Globus pallidus (tissue), 1 donor: ENCODE data around the gene FAF1.
A peak's percentile ranks its signal among the peaks of the same experiment; 100 is the strongest.

ENCODE experiments used
- DNase-seq: peaks from one replicate; pipeline ENCODE4 v3.0.0-alpha.2; 2015; ENCODE audit warnings: low spot score

FAF1 gene

DNA sequence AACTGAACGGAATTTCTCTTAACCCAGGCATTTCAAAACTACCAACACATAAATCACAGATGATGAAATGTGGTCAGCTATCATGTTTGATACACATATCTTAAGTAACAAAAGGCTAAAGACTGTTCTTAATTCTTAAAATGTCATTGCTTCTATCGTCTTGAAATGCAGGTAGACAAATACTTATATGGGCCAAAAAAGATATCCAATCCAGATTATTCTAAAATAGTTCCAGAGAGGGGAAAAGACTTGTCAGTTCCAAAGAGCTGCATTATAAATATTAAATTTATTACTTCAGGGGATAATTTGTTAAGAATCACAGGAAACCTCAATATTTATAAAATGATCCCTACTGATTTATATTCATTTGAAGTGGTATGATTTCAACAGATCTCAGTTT lies 259.4 kb downstream of the FAF1 start:
- DNase-seq = no peak

GRCh38 chr1:50700214-50700613 lies 259.9 kb downstream of the FAF1 start:
- DNase-seq = no peak

GRCh38 chr1:50699795-50700194 lies 260.3 kb downstream of the FAF1 start:
- DNase-seq = peak; percentile 75

- peak; percentile 95 for DNase-seq
Observed at GRCh38 chr1:50697440-50698421, 262.3 kb downstream of the FAF1 start.

- DNase-seq = no peak
Observed at GRCh38 chr1:50693829-50694228, 266.2 kb downstream of the FAF1 start.

DNA sequence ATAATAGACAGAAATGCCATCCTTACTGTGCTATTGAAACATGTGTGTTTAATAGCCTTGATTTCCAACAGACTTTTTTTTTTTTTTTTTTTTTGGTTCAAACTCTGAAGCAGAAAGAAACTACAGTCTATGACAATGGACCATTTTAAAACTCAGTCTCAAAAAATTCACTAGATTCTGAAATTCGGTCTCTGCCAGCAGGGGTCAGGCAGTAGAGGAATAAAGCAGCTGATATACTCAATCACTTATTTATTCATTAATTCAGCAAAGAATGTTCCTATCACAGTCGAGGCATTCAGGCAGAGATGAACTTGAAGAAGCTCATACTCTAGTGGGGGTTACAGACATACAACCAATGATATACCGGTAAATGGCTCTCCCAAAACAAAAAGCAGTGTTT lies 275.9 kb downstream of the FAF1 start:
- no peak for DNase-seq

GRCh38 chr1:50681931-50682330 lies 278.1 kb downstream of the FAF1 start:
- DNase-seq = no peak

DNA sequence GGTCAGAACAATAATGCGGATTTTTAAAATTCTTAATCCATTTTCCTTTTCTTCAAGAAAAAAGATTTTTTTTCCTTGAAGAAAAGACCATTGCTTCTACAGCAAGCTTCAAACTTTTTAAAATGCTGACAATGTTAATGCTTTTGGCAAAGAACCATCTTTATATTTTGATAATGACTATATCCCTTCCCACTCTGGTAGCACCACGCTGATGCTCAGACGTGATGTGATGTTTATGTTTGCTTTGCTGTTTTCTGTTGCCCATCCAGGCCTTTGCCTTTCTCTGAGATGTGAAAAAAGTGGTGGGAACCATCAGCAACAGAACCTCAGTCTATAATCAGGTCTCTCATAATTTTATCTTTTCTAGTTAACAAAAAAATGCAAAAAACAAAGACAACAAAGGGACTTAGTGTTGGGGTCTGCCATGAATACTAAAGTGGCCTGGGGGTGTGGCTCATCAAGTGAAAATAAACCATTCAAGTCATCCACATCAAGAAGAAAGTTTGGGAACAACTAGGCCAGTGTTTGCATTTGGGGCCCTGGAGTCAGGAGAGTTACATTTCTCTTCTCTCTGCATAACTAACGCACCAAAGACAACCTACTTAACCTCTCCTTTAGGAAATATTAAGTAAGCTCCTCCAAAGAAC lies 292.2 kb downstream of the FAF1 start:
- peak; percentile 51 for DNase-seq

DNA sequence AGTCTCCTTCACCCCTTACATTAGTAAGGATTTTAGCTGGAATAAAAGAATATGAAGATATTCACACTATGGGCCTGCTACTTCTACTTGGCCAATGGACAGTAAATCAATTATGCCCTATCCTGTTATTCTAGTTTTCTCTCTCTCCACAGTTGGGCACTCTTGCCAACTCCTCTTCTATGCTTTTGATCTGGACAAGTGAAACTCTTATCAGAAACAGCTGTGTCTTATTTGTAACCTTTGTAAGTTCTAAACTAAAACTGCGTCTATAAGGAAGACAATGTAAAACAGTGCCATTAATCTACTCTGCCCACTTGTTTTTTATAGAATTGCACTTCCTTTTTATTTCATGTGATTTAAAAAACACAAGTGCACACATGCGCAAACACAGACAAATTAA lies 292.8 kb downstream of the FAF1 start:
- peak; percentile 58 for DNase-seq

DNA sequence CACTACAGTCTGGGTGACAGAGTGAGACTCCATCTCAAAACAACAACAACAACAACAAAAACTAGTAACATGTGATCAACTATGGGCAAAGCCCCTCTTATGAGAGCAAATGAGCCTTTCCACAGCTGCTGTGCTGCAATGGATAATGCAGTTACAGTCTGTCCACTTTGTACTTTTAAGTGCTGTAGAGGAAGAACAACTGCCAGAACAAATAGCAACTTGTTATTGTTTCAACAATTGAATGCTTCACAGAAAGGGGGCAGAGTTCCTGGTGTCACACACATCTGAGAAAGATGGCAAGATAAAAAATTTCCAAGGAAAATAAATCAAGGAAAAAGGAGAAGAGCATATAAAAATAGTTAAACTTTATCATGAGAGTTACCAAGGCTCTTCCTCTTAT lies 293.2 kb downstream of the FAF1 start:
- DNase-seq = peak; percentile 74

GRCh38 chr1:50665413-50665812 lies 294.7 kb downstream of the FAF1 start:
- DNase-seq = no peak

GRCh38 chr1:50661626-50662025 lies 298.4 kb downstream of the FAF1 start:
- no peak for DNase-seq

- no peak for DNase-seq
Observed at GRCh38 chr1:50659107-50659662, 300.9 kb downstream of the FAF1 start.

DNA sequence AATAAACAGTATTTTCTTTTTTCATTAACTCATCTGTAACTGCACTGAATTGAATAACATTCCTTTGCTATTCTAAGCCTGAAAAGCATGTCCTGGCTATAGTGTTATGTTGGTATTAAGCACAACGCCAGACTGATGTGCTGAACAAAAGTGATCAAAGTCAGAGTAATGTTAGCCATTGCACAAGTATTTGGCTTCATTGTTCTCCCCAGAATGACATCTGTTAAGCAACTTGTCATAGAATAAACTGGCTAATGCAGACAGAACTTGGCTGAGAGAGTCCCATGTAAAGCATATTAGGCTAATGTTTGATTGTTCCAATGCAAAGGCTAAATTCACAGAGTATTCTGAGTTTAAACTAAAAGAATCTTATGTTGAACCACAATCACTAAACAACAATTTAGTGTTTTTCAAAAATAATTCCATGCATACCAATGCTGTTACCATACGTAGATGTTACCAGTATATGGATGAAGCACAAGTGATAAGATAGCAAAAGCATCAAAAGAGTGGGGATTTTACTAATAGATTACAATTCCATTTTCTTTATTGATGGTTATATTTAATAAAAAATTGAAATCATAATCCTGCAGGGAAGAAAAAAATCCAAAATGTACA lies 301.5 kb downstream of the FAF1 start:
- DNase-seq = no peak

DNA sequence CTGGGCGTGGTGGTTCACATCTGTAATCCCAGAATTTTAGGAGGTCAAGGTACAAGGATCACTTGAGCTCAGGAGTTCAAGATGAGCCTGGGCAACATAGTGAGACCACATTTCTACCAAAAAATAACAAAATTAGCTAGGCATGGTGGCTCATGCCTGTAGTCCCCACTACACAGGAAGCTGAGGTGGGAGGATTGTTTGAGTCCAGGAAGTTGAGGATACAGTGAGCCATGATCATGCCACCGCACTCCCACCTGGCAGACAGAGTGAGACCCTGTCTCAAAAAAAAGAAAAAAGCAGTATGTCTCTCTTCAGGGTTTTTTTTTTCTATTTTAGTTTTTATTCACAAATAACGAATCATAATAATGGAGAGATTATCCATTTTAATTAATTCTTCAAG lies 303.1 kb downstream of the FAF1 start:
- DNase-seq = no peak

GRCh38 chr1:50651476-50652263 lies 308.4 kb downstream of the FAF1 start:
- no peak for DNase-seq

GRCh38 chr1:50646526-50646925 lies 313.5 kb downstream of the FAF1 start:
- no peak for DNase-seq

DNA sequence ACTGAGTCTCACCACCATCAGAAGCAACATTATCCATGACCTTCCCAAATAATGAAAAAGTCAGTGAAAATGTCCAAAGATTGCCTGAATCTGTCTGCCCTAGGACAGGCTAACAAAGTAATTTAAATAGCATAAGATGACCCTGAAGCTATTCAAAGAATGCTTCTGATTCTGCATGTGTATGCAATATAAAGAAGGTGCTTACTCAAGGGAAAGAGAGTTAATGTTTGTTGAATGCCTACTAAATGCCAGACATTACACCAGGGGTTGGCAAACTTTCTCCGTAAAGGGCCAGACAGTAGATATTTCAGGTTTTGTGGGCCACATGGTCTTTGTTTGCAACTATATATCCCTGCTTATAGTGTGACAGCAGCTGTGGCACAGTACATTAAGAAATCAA lies 314.9 kb downstream of the FAF1 start:
- DNase-seq = no peak

DNA sequence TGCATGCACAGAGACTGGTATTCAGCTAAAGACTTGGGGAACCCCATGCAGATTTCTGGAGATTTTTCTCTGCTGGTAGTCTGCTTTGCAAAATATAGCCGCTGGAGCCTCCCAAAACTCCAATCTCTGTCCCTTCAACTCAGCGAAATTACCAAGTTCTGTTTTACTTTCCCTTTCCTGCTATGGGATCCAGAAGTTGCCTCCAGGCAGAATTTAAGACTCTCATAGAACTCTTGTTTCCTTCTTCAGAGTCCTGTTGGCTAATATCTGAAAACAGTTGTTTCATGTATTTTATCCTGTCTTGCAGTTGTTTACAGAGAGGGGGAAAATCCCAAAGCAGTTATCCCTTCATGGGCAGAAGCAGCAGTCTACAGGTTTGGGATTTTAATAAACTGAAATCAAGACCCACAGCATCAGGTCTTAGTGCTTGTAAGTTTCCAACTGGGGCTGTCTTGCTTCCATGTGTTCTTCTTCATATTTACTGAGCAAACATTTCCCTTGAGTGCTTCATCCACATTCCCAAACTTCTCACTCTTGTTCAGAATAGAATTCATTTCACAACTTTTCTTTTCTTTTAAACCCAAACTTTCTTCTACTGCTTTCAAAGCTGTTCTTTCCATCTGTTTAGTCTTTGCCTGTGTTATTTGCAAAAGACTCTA lies 315.5 kb downstream of the FAF1 start:
- DNase-seq = no peak

DNA sequence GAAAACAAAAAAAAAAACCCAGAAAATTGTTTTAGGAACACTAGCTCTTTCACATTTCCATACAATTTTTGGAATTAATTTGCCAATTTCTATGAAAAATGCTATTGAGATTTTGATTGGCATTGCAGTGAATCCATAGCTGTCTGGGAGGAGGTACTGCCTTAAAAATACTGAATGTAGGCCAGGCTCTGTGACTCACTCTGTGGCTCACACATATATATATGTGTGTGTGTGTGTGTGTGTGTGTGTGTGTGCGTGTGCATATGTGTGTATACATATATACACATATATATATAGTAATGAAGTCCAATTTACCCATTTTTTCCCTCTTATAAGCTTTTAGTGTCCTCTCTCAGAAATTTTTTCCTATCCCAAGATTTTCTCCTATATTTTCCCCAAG lies 322.6 kb downstream of the FAF1 start:
- DNase-seq = no peak

DNA sequence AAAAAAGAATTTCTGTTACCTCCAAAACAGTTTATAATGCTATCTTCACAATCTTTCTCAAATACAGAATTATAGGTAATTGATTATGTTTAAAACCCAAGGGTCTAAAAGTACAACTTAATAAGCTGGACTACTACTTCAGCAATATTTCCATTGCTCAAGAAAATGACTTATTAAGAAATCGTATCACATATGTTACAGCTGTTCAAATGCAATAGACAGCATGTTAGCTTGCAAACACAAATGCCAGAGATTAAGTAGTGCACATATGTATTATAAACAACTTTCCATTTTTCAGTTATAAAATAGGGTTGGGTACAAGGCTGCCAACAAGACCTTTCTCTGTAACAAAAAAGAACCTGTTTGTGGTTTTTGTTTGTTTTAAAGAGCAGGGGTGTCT lies 325.8 kb downstream of the FAF1 start:
- DNase-seq = no peak
